RWPE2 (cell line): ENCODE measurements around the gene PTF1A.

ENCODE experiments used
- ATAC-seq: fragments of 200-7000 bp; cut with Tn5 transposase; 3 replicates; pipeline ENCODE4 v1.9.1; 2021; ENCODE audit warnings: low read depth
- DNase-seq: peaks from one replicate; pipeline ENCODE4 v3.0.0-alpha.2; 2020; ENCODE audit warnings: low spot score
- H3K27ac ChIP-seq: fragments of 450-650 bp; 2 replicates; pipeline ENCODE4 v1.5.1; 2017; ENCODE audit warnings: mild to moderate bottlenecking; ENCODE audit not compliant: poor library complexity, severe bottlenecking
- H3K27me3 ChIP-seq: fragments of 250-450 bp; sonication (Bioruptor Pico); 2 replicates; pipeline ENCODE4 v1.5.1; 2021; ENCODE audit warnings: mild to moderate bottlenecking, moderate library complexity; ENCODE audit not compliant: insufficient read depth, poor library complexity, severe bottlenecking
- H3K36me3 ChIP-seq: fragments of 250-450 bp; sonication (Bioruptor Pico); 2 replicates; pipeline ENCODE4 v1.5.1; 2020; ENCODE audit warnings: low read depth, mild to moderate bottlenecking, moderate library complexity
- H3K4me1 ChIP-seq: fragments of 250-450 bp; sonication (Bioruptor Pico); 2 replicates; pipeline ENCODE4 v1.5.1; 2021; ENCODE audit warnings: mild to moderate bottlenecking, moderate library complexity; ENCODE audit not compliant: insufficient read depth, poor library complexity, severe bottlenecking
- H3K4me3 ChIP-seq: fragments of 250-450 bp; sonication (Bioruptor Pico); 2 replicates; pipeline ENCODE4 v1.5.1; 2021; ENCODE audit warnings: mild to moderate bottlenecking, moderate library complexity; ENCODE audit not compliant: severe bottlenecking
- H3K9me3 ChIP-seq: fragments of 250-450 bp; sonication (Bioruptor Pico); 2 replicates; pipeline ENCODE4 v1.5.1; 2021; ENCODE audit warnings: mild to moderate bottlenecking, moderate library complexity; ENCODE audit not compliant: severe bottlenecking
- CTCF ChIP-seq: fragments of 450-650 bp; IDR thresholded peaks from one replicate; pipeline ENCODE4 v1.5.1; 2017; ENCODE audit warnings: mild to moderate bottlenecking, moderate library complexity; ENCODE audit not compliant: poor library complexity, severe bottlenecking

Gene PTF1A

GRCh38 chr10:23201837-23202236, 9.7 kb downstream of the PTF1A start:
- peaks cover 100% of the 10 kb centered on the region for H3K27me3 ChIP-seq
- ATAC-seq (no peak), DNase-seq (no peak)
- no peak for TF ChIP-seq CTCF
- no peak overlapping the region for H3K27ac ChIP-seq
- H3K9me3 ChIP-seq: no peaks in the 10 kb centered on the region
- no peaks in the 10 kb centered on the region for H3K36me3 ChIP-seq
- H3K4me3 ChIP-seq: no peak overlapping the region
- no peaks in the 10 kb centered on the region for H3K4me1 ChIP-seq

- DNase-seq (no peak), ATAC-seq (no peak)
- no peak overlapping the region for H3K4me3 ChIP-seq
- TF ChIP-seq CTCF: no peak
- no peaks in the 10 kb centered on the region for H3K4me1 ChIP-seq
- H3K27ac ChIP-seq: no peak overlapping the region
- no peaks in the 10 kb centered on the region for H3K36me3 ChIP-seq
- H3K9me3 ChIP-seq: no peaks in the 10 kb centered on the region
- peaks cover 100% of the 10 kb centered on the region for H3K27me3 ChIP-seq
Observed at GRCh38 chr10:23202779-23203178, 10.7 kb downstream of the PTF1A start.

- Histone ChIP-seq H3K27ac (no peak overlapping the region), H3K4me3 (no peak overlapping the region), H3K4me1 (no peaks in the 10 kb centered on the region), H3K36me3 (no peaks in the 10 kb centered on the region), H3K27me3 (peaks cover 94% of the 10 kb centered on the region), H3K9me3 (no peaks in the 10 kb centered on the region)
- no peak for DNase-seq
- ATAC-seq: no peak
- TF ChIP-seq CTCF: no peak
Observed at GRCh38 chr10:23203369-23204325, 11.5 kb downstream of the PTF1A start.

GRCh38 chr10:23204773-23205172, 12.7 kb downstream of the PTF1A start:
- peaks cover 83% of the 10 kb centered on the region for H3K27me3 ChIP-seq
- H3K4me1 ChIP-seq: no peaks in the 10 kb centered on the region

More at GRCh38 chr10:23204773-23205172, 12.7 kb downstream of the PTF1A start:
- Histone ChIP-seq H3K27ac (no peak overlapping the region), H3K9me3 (no peaks in the 10 kb centered on the region), H3K4me3 (no peak overlapping the region), H3K36me3 (no peaks in the 10 kb centered on the region)
- TF ChIP-seq CTCF: no peak
- ATAC-seq (no peak), DNase-seq (no peak)
